AG09319 (cell line): ENCODE measurements around the gene DCDC1.

Experiments used
- DNase-seq: peaks from one replicate; pipeline ENCODE4 v3.0.0-alpha.2; 2010; ENCODE audit warnings: low read depth; ENCODE audit errors: extremely low read depth
- TF ChIP-seq, protein P1 (sequence below): IDR thresholded peaks from 2 replicates; pipeline ENCODE4 v1.5.1; 2011; ENCODE audit warnings: low read depth, mild to moderate bottlenecking, inconsistent platforms, low read length, moderate library complexity

DCDC1 gene

DNA sequence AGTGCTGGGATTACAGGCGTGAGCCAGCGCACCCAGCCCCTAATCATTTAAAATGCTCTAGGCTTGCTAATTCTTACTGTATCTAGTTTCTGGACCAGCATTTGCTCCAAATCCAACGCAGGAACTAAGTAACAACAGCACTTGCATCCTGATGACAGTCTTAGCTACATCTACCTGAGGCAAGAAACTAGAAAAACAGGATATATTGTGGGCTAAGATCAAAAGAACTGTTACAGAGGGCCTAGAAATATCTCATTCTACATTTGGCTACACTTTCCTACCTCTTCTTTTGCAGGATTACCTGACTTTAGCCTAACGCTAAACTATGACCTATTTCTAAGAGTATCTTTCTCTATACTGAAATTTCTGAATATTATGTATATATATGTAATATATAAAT, 7.8 kb downstream of the DCDC1 start:
- DNase-seq, result no peak
- TF ChIP-seq, protein P1, sequence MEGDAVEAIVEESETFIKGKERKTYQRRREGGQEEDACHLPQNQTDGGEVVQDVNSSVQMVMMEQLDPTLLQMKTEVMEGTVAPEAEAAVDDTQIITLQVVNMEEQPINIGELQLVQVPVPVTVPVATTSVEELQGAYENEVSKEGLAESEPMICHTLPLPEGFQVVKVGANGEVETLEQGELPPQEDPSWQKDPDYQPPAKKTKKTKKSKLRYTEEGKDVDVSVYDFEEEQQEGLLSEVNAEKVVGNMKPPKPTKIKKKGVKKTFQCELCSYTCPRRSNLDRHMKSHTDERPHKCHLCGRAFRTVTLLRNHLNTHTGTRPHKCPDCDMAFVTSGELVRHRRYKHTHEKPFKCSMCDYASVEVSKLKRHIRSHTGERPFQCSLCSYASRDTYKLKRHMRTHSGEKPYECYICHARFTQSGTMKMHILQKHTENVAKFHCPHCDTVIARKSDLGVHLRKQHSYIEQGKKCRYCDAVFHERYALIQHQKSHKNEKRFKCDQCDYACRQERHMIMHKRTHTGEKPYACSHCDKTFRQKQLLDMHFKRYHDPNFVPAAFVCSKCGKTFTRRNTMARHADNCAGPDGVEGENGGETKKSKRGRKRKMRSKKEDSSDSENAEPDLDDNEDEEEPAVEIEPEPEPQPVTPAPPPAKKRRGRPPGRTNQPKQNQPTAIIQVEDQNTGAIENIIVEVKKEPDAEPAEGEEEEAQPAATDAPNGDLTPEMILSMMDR, result no peak

DNA sequence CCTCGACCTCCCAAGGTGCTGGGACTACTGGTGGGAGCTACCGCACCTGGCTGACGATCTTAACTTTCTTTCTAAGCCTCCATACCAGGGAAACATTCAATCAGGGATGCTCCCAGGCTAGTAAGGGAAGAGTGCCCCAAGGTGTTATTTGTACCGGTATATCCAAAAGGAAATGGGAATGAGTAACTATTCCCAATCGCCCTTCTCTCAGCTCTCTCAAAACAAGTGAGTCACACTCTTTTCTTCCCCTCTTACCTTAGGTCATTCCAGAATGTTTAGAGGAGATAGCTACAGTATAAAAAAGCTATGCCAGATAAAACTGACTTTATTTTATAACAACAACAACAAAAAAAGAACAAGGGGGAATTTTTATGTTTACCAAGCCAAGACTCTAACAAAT, 13.7 kb downstream of the DCDC1 start:
- TF ChIP-seq, protein P1, result no peak
- no peak for DNase-seq

DNA sequence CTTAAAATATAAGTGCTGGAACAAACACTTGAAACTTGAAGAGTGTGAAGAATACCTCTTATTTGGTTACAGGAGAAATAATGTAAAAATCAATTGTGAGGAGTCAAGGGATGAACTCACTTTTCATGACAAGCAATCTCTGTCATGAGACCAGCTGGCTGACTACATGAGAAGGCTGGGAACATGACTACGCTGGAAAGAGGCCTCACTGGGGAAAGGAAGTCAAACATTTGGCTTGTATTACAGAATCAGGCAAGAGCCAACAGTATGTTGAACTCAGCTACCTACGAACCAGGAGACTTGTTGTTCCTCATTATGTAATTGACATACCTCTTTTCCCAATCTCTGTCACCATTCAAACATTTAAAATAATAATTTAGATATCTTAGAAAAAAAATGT, 14.4 kb downstream of the DCDC1 start:
- DNase-seq, result no peak
- TF ChIP-seq, protein P1, result no peak

DNA sequence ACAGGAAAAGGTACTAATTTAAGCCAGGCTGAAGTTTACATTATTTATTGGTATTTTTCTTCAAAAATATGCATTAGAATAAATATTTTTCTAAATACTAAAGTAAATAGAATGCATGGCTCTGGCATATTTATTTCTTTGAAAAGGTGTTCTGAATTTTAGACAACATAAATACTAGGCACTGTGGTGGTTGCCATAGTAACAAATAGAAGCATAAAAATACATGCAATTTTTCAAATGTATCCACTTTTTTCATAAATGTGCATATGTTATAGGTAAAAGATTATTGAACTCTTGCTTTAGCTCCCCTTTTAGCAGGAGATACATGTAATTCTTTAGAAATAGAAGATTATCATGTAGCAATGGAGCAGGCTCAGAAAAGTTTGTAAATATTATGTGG, 18.4 kb downstream of the DCDC1 start:
- TF ChIP-seq, protein P1, result no peak
- no peak for DNase-seq

DNA sequence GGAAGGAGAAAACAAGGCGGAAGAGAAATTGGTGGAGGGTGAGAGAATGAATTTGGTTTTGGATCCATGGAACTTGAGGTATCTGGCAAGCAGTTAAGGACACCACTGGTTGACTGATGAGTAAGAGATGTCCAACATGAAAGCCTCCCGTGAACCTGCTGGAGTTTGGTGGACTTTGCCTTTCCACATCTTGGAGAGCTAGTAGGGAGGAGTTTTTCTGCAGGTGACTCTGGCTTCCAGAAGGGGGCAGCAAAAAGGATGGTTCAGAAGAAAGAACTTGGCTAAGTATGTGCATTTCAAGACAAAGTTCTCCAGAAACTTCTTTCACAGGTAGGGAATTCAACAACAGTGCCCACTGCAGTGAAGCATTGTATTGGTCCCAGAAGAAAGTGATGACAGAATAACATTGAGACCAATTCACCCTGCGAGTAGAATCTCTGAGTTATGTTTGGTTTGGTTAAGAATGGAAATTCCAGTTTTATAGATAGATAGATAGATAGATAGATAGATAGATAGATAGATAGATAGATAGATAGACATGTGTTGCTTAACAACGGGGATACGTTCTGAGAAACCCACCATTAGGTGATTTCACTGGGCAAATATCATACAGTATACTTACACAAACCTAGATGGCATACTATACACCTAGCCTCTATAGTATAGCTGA, 28.5 kb downstream of the DCDC1 start:
- TF ChIP-seq, protein P1, result peak; percentile 68
- no peak for DNase-seq

DNA sequence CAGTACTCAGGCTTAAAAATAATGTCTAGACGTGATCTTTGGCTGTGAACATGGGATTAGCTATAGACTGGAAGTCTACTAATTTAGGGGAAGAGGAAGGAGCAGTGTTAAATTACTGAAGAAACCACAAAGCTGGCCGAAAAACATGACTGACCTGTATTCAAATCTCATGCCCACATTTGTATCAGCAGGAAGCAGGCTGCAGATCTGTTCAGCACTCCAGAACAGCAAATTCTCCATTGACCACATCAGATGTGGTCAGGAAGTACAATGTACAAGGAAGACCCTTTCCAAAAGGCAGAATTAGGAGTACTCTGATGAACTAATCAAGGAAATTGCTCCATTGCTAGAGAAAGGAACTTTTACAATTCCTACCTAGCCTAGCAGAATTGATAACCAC, 31.7 kb downstream of the DCDC1 start:
- DNase-seq, result no peak
- TF ChIP-seq, protein P1, result no peak

DNA sequence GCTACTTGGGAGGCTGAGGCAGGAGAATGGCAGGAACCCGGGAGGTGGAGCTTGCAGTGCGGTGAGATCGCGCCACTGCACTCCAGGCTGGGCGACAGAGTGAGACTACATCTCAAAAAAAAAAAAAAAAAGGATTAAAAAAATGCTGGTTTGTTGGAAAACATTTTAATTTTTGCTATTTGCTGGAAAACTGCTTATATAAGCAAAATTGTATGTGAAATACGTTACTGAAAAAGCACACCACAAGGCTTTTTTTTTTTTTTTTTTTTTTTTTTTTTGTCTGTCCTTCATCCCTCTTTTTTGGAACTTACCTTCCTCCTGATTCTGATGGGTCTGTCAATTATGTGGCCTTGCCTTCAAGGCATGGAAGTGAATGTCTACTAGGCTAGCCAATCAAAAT, 40.8 kb downstream of the DCDC1 start:
- TF ChIP-seq, protein P1, result no peak
- DNase-seq, result no peak
